ENCODE results near the gene SATL1.

GRCh38 chrX:85221361-85221760, 22.2 kb downstream of the SATL1 start:
- TF ChIP-seq POLR2A (IDR thresholded peaks at IDR 0.05) = no peak
- no peak for TF ChIP-seq EP300 (IDR thresholded peaks at IDR 0.05)
- TF ChIP-seq CTCF (IDR thresholded peaks at IDR 0.05) = no peak
